Activated naive CD4-positive, alpha-beta T cell treated with anti-CD3 and anti-CD28 coated beads, Interleukin-2, amount 50 U/mL, for 16 hours (primary cell): ENCODE data around the gene NUP85.
A peak's percentile ranks its signal among the peaks of the same experiment; 100 is the strongest.
"Not testable (repeated sequence)": the region's sequence is repeated elsewhere in the genome, so short reads cannot be mapped to it uniquely, and the experiment has no call there.

Experiments
- DNase-seq: peaks from one replicate; pipeline ENCODE4 v3.0.0-alpha.2; 2020

The NUP85 gene, protein sequence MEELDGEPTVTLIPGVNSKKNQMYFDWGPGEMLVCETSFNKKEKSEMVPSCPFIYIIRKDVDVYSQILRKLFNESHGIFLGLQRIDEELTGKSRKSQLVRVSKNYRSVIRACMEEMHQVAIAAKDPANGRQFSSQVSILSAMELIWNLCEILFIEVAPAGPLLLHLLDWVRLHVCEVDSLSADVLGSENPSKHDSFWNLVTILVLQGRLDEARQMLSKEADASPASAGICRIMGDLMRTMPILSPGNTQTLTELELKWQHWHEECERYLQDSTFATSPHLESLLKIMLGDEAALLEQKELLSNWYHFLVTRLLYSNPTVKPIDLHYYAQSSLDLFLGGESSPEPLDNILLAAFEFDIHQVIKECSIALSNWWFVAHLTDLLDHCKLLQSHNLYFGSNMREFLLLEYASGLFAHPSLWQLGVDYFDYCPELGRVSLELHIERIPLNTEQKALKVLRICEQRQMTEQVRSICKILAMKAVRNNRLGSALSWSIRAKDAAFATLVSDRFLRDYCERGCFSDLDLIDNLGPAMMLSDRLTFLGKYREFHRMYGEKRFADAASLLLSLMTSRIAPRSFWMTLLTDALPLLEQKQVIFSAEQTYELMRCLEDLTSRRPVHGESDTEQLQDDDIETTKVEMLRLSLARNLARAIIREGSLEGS

DNA sequence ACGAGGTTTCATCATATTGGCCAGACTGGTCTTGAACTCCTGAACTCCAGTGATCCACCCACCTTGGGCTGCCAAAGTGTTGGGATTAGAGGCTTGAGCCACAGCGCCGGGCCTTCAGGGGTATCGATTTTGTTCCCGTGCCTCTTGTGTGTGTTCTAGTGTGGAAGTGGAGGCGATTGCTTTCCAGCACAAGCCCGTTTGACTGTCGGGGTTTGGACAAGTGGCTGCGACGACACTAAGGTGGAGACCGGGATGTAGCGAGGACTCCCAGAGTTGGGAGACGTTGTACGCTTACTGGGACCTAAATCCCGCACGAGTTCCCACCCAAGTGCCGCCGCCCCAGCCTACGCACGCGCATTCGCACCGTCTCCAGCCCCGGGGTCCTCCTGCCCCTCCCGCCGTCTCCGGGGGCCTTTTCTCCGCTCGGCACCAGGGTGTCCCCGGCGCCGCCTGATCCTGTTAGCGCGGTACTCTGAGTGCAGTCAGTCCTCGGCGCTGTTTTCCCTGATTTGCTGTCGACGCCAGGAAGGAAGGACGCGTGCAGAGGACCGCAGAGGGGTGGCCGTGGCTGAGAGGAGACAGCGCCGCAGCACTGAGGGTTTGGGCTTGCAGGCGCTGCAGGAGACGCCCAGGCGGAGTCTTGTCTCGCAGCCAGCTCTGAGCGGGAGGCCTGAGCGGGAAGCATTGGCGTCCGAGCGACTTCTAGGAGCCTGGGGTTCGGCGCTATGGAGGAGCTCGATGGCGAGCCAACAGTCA, at the start of gene NUP85:
Gene NUP85 (plus strand): TSS at position 643 of the 756 bp plus-strand sequence. CDS start 83 bp downstream, at position 726.
- DNase-seq = peak; percentile 93

DNA sequence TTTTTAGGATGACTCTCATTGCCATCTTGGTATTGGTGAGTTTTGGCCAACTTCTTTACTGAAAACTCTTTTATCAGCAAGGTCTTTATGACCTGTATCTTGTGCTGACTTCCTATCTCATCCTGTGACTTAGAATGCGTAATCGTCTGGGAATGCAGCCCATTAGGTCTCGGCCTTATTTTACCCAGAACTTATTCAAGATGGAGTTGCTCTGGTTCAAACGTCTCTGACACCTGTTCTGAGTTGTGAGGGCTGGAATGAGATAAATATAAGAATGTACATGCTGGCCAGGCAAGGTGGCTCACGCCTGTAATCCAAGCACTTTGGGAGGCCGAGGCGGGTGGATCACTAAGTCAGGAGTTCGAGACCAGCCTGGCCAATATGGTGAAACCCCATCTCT, 47.0 kb upstream of the NUP85 start:
- not testable (repeated sequence) for DNase-seq

DNA sequence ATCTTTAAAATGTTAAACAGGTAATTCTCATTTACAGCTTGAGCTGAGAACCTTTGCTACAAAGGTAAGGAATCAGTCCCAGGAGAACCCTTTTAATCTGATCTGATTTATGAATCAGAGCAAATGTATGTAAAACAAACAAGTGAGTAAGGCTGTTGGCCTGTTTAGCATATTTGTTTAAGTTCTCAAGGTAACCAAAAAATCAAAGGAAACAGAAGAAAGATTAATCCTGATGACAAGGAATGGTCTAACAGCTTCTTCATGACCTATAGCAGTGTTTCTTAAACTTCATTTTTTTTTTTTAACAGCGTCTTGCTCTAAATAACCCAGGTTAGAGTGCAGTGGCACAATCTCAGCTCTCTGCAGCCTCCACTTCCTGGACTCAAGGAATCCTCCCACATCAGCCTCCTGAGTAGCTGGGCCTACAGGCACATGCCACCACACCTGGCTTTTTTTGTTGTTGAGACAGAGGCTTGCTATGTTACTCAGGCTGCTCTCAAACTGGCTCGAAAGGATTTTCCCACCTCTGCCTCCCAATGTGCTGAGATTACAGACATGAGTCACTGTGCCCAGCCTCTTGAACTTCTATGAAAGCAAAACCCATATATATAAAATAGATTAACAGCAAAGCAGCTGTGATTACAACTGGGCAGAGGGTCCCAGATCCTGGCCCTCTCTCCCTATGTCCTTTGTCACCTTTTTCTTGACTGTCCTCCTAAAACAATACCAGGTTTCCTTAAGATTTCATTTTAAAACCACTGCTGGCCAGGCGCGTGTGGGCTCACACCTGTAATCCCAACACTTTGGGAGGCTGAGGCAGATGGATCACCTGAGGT, 46.1 kb upstream of the NUP85 start:
- DNase-seq = no peak

DNA sequence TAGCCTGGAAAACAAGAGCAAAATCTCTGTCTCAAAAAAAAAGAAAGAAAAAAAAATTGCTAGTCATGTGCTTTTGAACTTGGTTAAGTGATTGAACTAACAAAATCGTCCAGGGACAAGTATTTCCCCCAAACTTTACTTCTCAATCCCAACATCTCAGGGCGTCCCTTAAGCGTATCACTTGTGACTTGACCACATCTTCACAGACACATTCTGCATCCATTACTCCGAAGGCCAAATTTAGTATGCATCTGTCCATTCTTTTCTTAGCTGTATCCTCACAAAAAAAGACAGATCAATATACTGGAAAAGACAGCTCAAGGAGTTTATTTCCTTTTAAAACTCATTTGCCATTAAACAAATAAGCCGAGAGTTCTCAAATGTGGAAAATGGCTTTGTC, 45.3 kb upstream of the NUP85 start:
- DNase-seq = no peak

DNA sequence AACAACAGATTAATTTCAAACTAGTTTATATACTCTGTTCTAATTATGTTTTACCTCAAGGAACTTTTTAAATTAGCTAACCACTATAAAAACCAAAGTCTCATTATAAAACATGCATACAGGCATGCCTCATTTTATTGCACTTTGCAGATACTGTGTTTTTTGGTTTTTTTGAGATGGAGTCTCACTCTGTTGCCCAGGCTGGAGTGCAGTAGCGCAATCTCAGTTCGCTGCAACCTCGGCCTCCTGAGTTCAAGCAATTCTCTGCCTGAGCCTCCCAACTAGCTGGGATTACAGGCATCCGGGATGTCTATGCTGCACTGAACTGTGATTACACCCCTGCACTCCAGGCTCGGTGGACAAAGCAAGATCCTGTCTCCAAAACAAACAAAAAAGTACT, 42.4 kb upstream of the NUP85 start:
- DNase-seq = no peak

DNA sequence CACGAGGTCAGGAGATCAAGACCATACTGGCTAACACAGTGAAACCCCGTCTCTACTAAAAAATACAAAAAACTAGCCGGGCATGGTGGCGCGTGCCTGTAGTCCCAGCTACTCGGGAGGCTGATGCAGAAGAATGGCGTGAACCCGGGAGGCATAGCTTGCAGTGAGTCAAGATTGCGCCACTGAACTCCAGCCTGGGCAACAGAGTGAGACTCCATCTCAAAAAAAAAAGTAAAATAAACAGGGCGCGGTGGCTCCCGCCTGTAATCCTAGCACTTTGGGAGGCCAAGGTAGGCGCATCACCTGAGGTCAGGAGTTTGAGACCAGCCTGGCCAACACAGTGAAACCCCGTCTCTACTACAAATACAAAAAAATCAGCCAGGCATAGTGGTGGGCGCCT, 40.9 kb upstream of the NUP85 start:
- DNase-seq = not testable (repeated sequence)

DNA sequence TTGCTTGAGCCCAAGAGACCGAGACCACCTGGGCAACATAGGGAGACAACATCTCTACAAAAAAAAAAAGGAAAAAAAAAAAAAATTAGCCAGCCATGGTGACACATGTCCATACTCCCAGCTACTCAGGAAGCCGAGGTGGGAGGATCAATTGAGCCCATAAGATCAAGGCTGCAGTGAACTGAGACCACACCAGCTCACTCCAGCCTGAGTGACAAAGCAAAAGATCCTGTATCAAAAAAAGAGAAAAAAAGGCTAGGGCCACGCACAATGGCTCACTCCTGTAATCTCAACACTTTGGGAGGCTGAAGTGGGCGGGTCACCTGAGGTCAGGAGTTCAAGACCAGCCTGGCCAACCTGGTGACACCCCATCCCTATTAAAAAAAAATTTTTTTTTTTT, 36.5 kb upstream of the NUP85 start:
- no peak for DNase-seq

DNA sequence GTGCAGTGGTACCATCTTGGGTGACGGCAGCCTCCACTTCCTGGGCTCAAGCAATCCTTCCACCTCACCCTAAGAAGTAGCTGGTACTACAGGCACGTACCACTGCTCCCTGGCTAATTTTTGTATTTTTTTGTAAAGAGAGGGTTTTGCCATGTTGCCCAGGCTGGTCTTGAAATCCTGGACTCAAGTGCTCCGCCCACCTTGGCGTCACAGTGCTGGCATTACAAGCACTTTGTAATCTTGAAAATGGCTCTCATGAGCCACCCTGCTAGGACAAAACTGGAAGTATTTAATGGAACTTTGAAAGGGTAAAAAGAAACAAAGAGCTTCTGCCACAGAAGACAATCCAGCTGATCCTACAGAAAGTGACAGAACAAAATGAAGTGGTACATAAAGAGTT, 32.0 kb upstream of the NUP85 start:
- DNase-seq = no peak

DNA sequence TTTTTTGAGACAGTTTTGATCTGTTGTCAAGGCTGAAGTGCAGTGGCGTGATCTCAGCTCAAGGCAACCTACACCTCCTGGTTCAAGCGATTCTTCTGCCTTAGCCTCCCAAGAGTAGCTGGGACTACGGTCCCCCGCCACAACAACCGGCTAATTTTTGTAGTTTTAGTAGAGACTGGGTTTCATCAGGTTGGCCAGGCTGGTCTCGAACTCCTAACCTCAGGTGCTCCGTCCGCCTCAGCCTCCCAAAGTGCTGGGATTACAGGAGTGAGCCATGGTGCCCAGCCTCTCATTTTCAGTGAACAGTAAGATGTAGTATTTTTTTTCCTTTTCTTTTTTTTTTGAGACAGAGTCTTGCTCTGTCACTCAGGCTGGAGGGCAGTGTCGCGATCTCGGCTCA, 30.5 kb upstream of the NUP85 start:
- DNase-seq = no peak

DNA sequence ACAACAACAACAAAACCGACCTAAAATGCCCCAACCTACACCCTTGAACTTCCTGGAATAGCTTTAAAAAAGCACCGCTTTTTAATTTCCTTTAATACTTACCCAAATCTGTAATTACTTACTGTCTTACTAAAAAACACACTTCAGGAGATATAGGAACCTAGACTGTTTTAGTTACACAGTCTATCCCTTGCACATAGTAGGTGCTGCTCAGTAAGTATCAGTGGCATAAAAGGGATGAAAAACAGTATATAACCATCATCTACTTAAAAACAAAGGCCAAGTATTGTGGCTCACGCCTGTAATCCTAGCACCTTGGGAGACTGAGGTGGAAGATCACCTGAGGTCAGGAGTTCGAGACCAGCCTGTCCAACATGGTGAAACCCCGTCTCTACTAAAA, 28.9 kb upstream of the NUP85 start:
- no peak for DNase-seq

DNA sequence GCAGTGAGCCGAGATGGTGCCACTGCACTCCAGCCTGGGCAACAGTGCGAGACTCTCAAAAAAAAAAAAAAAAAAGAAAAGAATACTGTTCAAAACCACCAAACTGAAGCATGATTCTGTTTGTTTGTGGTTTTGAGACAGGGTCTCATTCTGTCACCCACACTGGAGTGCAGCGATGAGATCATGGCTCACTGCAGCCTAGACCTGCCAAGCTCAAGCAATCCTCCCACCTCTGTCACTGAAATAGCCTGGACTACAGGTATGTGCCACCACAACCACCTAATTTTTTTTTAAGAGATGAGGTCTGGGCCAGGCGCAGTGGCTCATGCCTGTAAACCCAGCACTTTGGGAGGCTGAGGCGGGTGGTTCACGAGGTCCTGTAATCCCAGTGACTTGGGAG, 27.0 kb upstream of the NUP85 start:
- DNase-seq = no peak

DNA sequence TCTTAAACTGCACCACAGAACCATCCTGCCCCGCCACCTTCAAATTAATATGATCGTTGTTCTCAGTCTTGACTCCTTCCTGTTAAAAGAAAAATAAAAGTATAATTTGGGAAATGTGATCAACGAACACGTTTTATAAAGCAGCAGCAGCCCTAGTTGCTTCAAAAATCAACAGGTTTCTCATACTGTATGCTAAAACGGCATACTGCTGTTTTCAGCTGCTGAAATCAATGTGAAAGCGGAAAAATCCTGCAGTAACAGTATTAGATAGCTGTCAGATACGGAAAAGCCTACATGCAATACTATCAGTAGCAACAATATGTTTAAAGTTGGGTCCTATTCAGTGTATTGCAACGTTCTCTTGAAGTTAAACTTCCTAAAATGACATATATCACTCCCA, 24.4 kb upstream of the NUP85 start:
- no peak for DNase-seq

DNA sequence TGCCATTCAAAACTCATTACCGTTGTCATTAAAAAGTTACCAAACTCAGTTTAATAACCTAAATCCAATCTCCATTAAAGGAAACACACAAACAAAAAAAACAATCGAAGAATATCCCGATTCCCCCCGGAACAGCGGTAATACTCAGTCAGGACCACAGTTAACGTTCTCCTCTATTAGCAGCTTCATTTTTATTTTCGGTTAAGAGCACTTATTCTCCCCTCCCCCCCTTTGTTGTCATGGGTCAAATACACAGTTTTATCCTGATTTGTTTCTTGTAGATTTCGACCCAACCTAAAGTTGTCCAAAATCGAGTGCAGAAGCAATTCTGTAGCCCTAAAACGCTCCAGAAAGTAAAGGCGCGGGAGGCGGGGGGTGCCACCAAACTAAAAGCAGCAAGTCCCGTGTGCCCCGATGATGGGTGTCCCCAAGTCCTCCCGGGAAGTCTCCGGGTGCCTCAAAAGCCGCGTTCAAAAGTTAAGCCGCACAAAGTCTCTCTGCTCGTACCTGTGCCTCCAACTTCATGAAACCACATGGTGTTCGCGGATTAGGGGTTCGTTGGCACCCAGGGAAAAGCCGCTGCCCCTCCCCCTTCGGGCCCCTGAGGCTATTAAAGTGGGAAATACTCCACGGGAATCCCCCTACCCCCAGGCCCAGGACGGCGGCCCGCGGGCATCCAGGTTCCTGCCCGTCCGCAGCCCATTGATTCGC, 23.7 kb upstream of the NUP85 start:
- peak; percentile 46 for DNase-seq

DNA sequence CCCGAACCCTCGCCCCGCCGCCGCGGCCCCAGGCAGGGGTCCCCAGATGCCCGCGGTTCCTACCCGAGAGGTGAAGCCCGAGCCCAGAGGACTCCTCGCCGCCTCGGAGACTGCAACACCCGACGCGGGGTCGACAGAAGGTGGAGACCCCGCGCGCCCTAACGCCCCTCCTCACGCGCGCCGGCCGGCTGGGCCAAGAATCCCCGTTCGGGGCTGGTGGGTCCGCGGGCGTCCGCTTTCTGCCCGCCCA, 23.2 kb upstream of the NUP85 start:
- no peak for DNase-seq

DNA sequence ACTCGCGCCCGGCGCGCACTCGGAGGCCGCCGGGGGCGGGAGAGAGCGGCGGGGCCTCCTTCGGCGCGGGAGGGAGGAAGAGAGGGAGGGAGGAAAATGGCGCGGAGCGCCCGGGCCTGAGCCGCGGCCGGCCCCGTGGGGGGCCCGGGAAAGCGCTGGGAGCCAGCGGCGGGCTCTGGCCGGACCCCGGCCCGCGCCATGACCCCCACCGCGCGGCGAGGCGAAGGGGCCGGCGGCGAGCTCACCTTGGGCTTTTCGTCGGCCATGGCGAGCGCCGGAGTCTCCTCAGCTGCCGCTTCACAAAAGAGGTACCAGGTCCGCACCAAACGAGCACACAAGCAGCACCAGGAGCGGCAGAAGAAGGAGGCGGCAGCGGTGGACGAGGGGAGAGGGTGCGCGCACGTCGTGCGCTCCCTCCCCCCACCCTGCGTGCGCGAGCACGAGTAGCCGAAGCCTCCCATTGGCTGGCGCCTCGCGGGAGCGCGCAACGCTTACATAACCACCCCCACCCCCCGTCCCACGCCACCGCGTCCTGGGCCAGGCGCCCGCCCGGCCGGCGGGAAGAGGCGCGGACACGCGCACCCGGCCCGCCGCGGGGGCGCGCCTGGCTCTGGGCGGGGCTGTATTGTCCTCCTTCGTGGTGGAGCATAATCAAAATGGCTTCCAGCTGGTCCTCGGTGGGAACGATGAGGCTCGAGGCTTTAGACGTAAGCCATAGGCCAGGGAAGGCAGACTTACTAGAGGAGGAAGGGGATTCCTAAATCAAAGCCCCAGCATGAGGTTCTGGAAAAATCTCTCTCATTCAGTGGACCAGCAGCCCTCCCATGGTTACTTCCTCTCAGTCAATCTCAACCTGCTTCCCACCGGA, 22.7 kb upstream of the NUP85 start, which contains the start of gene SUMO2:
Gene SUMO2 (minus strand): TSS at position 391 of the 868 bp plus-strand sequence. CDS start 125 bp downstream, at position 266.
- peak; percentile 96 for DNase-seq

DNA sequence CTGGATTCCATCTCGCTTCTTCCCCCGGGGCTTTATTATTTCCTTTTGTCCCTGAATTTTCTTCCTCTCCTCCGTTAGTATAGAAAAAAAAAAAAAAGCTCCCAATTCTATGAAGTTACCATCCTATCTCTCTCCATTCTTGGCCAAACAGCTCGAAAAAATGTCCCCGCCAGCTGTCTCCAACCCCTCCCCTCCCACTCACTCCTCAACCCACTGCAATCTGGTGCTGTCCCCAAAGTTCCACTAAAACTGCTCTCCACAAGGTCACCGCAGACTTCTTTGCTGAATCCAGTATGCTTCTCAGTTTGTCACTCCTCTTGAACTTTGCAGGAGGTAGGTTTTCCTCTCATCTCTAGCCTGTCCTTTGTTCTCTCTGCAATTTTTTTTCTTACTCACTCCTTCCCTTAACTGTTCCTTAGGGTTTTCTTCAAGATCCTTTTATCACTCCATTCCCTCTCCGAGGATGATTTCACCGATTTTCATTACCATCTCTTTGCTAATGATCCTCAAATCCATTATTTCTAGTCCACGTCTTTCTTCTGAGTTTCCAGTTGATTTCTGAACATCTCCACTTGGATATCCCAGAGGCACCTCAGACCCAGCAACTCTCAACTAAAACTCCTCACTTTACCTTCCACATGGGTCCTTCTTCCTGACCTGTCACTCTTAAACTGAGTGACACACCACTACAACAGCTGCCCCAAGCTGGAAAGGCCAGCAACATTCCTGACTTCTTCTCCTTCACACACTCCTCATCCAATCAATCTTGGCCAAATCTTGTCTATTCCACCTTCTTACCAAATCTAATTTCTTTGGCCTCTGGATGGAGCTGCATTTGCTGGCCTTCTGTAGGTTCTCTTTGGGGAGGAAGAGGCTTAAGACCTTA, 21.2 kb upstream of the NUP85 start:
- DNase-seq = no peak

DNA sequence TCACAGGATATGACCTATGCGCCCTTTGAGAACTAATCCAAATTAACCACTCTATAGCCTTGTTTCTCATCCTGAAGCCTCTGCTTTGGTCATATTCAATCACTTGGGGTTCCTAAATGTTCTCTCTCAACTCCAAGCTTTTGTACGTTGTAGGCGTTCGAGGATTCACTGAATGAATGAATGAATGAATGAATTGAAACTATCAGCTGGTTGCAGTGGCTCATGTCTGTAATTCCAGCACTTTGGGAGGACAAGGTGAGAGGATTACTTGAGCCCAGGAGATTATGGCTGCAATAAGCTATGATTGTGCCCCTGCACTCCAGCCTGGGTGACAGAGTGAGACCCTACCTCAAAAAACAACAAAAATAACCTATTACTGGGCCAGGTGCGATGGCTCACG, 16.9 kb upstream of the NUP85 start:
- no peak for DNase-seq

DNA sequence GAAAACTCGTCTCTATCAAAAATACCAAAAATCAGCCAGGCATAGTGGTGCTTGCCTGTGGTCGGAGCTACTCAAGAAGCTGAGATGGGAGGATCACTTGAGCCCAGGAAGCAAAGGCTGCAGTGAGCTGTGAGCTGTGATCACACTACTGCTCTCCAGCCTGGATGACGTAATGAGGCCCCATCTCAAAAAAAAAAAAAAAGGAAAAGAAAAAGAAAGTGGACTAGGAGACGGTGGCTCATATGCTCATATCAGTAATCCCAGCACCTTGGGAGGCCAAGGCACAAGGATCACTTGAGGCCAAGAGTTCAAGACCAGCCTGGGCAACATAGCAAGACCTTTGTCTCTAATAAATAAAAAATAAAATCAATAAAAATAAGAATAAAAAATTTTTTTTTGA, 13.9 kb upstream of the NUP85 start:
- no peak for DNase-seq

DNA sequence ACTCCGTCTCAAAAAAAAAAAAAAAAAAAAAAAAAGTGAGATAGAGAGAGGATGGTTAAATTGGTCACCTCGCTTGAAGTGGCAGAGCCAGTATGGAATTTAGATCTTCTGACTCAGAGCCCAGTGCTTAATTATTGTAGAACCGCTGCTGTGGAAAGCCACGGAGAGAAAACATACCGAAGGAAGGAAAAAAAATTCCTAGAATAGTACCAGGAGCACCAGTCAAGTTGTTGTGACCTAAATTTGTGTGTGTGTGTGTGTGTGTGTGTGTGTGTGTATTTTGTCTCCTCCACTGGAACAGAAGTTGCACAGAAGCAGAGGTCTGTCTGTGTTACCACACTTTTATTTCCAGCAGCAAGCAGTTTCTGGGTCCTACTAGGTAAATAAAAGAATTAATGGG, 10.6 kb upstream of the NUP85 start:
- DNase-seq = no peak

DNA sequence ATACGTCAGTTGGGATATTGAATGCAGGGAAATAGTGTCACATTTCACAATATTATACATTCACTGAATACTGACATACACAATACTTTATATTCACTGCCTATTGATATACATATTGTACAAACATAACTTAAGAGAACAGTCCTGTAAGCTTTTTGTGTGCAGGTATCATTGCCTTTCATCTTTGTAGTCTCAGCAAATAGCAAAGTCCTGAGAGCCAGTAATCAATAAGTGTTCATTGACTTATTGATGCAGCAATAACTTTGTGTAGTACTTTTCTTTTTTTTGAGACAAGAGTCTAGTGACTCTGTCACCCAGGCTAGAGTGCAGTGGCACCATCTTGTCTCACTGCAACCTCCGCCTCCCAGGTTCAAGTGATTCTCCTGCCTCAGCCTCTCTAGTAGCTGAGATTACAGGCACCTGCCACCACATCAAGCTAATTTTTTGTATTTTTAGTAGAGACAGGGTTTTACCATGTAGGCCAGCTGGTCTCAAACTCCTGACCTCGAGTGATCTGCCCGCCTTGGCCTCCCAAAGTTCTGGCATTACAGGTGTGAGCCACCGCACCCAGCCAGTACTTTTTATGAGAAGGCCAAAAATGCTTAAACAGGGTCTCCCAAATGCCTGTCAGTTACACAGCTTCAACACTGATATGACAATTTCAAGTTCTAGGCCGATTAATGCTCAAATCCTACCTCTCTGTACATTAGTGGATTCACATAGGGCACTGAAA, 5.4 kb upstream of the NUP85 start:
- no peak for DNase-seq
